ENCODE results near the gene MYBL2. TPM values are rescaled to one million over a fixed set of nuclear protein-coding genes. Genes with fewer than 3 reads are reported as not detected.
A peak's percentile ranks its signal among the peaks of the same experiment; 100 is the strongest.

MYBL2 gene
- total RNA-seq, 1 donor from 2014 or later: under 0.01 TPM

GRCh38 chr20:43744151-43744611, 77.3 kb downstream of the MYBL2 start:
- TF ChIP-seq, protein P1, sequence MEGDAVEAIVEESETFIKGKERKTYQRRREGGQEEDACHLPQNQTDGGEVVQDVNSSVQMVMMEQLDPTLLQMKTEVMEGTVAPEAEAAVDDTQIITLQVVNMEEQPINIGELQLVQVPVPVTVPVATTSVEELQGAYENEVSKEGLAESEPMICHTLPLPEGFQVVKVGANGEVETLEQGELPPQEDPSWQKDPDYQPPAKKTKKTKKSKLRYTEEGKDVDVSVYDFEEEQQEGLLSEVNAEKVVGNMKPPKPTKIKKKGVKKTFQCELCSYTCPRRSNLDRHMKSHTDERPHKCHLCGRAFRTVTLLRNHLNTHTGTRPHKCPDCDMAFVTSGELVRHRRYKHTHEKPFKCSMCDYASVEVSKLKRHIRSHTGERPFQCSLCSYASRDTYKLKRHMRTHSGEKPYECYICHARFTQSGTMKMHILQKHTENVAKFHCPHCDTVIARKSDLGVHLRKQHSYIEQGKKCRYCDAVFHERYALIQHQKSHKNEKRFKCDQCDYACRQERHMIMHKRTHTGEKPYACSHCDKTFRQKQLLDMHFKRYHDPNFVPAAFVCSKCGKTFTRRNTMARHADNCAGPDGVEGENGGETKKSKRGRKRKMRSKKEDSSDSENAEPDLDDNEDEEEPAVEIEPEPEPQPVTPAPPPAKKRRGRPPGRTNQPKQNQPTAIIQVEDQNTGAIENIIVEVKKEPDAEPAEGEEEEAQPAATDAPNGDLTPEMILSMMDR (IDR thresholded peaks at IDR 0.05; ENCODE audit: insufficient read depth, low read length, severe bottlenecking): no peak
- no peak for FAIRE-seq

GRCh38 chr20:43744966-43745730, 78.2 kb downstream of the MYBL2 start:
- Histone ChIP-seq H3K36me3 (ENCODE audit: control insufficient read depth, insufficient read depth, low read length) (no peaks in the 10 kb centered on the region), H3K4me3 (ENCODE audit: low read depth, low read length) (no peak overlapping the region), H3K27me3 (ENCODE audit: control insufficient read depth, insufficient read depth, low read length) (peaks cover 2% of the 10 kb centered on the region)
- DNase-seq (ENCODE audit: low read depth): no peak
- no peak for FAIRE-seq
- TF ChIP-seq, protein P1 (IDR thresholded peaks at IDR 0.05; ENCODE audit: insufficient read depth, low read length, severe bottlenecking): no peak

More at GRCh38 chr20:43744151-43744611, 77.3 kb downstream of the MYBL2 start:
- no peaks in the 10 kb centered on the region for H3K36me3 ChIP-seq (ENCODE audit: control insufficient read depth, insufficient read depth, low read length)
- H3K27me3 ChIP-seq (ENCODE audit: control insufficient read depth, insufficient read depth, low read length): peaks cover 2% of the 10 kb centered on the region
- no peak overlapping the region for H3K4me3 ChIP-seq (ENCODE audit: low read depth, low read length)
- no peak for DNase-seq (ENCODE audit: low read depth)

DNA sequence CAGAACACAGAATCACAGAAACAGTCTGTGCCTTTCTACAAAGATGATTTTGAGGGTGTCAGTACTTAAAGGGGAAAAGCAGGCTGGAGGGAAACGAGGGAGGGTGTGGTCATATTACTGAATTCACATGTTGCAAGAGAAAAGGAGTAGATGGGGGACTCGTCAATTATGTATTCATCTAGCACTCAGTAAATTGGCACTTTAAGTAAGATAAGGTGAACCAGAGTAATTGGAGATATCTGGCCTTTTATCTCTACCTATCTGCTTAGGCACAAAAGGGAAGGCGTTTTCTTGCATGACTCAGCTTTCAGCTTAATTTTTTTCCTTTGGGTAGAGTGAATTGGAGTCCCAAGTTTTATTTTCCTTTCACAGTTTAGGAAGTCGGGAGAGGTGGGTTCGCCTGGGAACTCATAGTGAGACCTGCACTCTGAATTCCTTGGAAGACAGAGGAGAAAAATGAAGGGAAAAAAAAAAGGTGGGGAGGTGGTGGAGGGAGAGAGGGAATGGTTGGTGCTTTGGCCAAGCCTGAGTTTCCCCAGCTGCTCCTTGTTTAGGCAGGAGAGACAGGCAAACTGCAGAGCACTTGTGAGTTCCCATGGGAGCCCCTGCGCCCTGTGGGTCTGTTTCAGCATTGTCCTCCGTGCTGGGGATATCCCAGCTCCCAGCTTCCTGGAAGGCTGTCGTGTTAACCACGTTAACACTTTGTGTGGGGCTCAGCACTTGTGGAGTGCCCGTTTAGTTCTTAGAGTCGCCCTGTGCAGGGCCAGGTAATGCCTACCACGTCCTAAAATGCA, 79.6 kb downstream of the MYBL2 start:
- H3K4me3 ChIP-seq (ENCODE audit: low read depth, low read length): no peak overlapping the region
- no peaks in the 10 kb centered on the region for H3K36me3 ChIP-seq (ENCODE audit: control insufficient read depth, insufficient read depth, low read length)
- H3K27me3 ChIP-seq (ENCODE audit: control insufficient read depth, insufficient read depth, low read length): peaks cover 2% of the 10 kb centered on the region
- TF ChIP-seq, protein P1 (IDR thresholded peaks at IDR 0.05; ENCODE audit: insufficient read depth, low read length, severe bottlenecking): no peak
- FAIRE-seq: no peak
- DNase-seq (ENCODE audit: low read depth): no peak

DNA sequence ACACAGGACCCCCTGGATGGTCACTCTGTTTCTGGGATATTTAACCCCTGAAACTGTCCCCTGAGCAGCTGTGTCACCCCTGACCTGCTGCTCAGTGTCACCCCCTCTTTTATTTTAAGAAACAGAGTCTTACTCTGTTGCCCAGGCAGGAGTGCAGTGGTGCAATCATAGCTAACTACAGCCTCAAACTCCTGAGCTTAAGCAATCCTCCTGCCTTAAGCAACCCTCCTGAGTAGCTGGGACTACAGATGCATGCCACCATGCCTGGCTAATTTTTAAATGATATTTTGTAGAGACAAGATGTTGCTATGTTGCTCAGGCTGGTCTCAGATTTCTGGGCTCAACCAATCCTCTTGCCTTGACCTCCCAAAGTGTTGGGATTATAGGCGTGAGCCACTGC, 81.4 kb downstream of the MYBL2 start:
- TF ChIP-seq, protein P1 (IDR thresholded peaks at IDR 0.05; ENCODE audit: insufficient read depth, low read length, severe bottlenecking): no peak
- DNase-seq (ENCODE audit: low read depth): no peak
- Histone ChIP-seq H3K4me3 (ENCODE audit: low read depth, low read length) (no peak overlapping the region), H3K36me3 (ENCODE audit: control insufficient read depth, insufficient read depth, low read length) (no peaks in the 10 kb centered on the region), H3K27me3 (ENCODE audit: control insufficient read depth, insufficient read depth, low read length) (peaks cover 2% of the 10 kb centered on the region)
- FAIRE-seq: no peak

DNA sequence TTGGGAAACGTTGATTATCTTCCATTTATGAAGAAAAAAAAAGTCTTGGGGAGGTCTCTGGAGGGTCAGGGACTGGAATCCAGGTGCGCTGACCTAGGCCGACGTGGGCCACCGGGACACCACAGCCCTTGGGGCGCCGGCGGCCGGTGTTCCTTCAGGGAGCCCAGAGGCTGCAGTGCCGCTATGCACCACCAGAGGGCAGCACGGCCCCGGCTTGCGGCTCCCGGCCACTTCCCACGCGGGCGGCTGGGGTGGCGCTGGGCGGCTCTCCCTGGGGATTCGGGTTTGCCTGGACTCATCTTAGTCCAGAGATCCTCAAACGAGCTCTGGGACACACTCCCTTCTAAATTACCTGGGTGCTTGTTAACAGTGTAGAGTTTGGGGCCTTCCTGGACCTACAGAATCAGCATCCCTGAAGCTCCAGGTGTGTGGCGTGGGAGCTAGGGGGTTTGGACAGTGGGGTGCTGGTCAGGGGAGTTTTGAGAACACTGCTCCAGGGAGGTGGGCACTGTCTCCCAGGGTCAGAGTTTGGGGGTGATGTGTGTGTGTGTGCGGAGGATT, 82.9 kb downstream of the MYBL2 start:
- no peak overlapping the region for H3K4me3 ChIP-seq (ENCODE audit: low read depth, low read length)
- DNase-seq (ENCODE audit: low read depth): peak; percentile 13
- FAIRE-seq: no peak
- H3K36me3 ChIP-seq (ENCODE audit: control insufficient read depth, insufficient read depth, low read length): no peaks in the 10 kb centered on the region
- TF ChIP-seq, protein P1 (IDR thresholded peaks at IDR 0.05; ENCODE audit: insufficient read depth, low read length, severe bottlenecking): peak; percentile 99
- H3K27me3 ChIP-seq (ENCODE audit: control insufficient read depth, insufficient read depth, low read length): no peaks in the 10 kb centered on the region
